ENCODE data around the gene CPNE6. TPM values are rescaled to one million over a fixed set of nuclear protein-coding genes. Genes with fewer than 3 reads are reported as not detected.

The CPNE6 gene
- total RNA-seq, 1 donor from 2014 or later = not detected

- no peak for TF ChIP-seq CTCF (IDR thresholded peaks at IDR 0.05; ENCODE audit: insufficient read depth, low read length, poor library complexity, severe bottlenecking)
- Histone ChIP-seq H3K4me3 (ENCODE audit: low read depth, low read length) (no peak overlapping the region), H3K27me3 (ENCODE audit: control insufficient read depth, insufficient read depth, low read length) (peaks cover 17% of the 10 kb centered on the region), H3K36me3 (ENCODE audit: control insufficient read depth, insufficient read depth, low read length) (no peaks in the 10 kb centered on the region)
- no peak for DNase-seq (ENCODE audit: low read depth)
These were observed 15.0 kb downstream of the CPNE6 start for GRCh38 chr14:24086193-24086955.

GRCh38 chr14:24087004-24087403, 15.6 kb downstream of the CPNE6 start:
- no peak for TF ChIP-seq CTCF (IDR thresholded peaks at IDR 0.05; ENCODE audit: insufficient read depth, low read length, poor library complexity, severe bottlenecking)
- Histone ChIP-seq H3K36me3 (ENCODE audit: control insufficient read depth, insufficient read depth, low read length) (no peaks in the 10 kb centered on the region), H3K27me3 (ENCODE audit: control insufficient read depth, insufficient read depth, low read length) (peaks cover 11% of the 10 kb centered on the region), H3K4me3 (ENCODE audit: low read depth, low read length) (no peak overlapping the region)
- no peak for DNase-seq (ENCODE audit: low read depth)

- H3K36me3 ChIP-seq (ENCODE audit: control insufficient read depth, insufficient read depth, low read length) = no peaks in the 10 kb centered on the region
- no peak overlapping the region for H3K4me3 ChIP-seq (ENCODE audit: low read depth, low read length)
- TF ChIP-seq CTCF (IDR thresholded peaks at IDR 0.05; ENCODE audit: insufficient read depth, low read length, poor library complexity, severe bottlenecking) = no peak
- peaks cover under 1% of the 10 kb centered on the region for H3K27me3 ChIP-seq (ENCODE audit: control insufficient read depth, insufficient read depth, low read length)
- DNase-seq (ENCODE audit: low read depth) = no peak
These were observed 16.7 kb downstream of the CPNE6 start for GRCh38 chr14:24088095-24088494.

GRCh38 chr14:24089890-24090289, 18.5 kb downstream of the CPNE6 start:
- no peaks in the 10 kb centered on the region for H3K36me3 ChIP-seq (ENCODE audit: control insufficient read depth, insufficient read depth, low read length)
- no peak for DNase-seq (ENCODE audit: low read depth)
- H3K4me3 ChIP-seq (ENCODE audit: low read depth, low read length) = no peak overlapping the region
- H3K27me3 ChIP-seq (ENCODE audit: control insufficient read depth, insufficient read depth, low read length) = no peaks in the 10 kb centered on the region
- TF ChIP-seq CTCF (IDR thresholded peaks at IDR 0.05; ENCODE audit: insufficient read depth, low read length, poor library complexity, severe bottlenecking) = no peak

GRCh38 chr14:24092110-24092504, 20.7 kb downstream of the CPNE6 start:
- TF ChIP-seq CTCF (IDR thresholded peaks at IDR 0.05; ENCODE audit: insufficient read depth, low read length, poor library complexity, severe bottlenecking) = no peak
- Histone ChIP-seq H3K27me3 (ENCODE audit: control insufficient read depth, insufficient read depth, low read length) (no peaks in the 10 kb centered on the region), H3K4me3 (ENCODE audit: low read depth, low read length) (no peak overlapping the region), H3K36me3 (ENCODE audit: control insufficient read depth, insufficient read depth, low read length) (no peaks in the 10 kb centered on the region)
- DNase-seq (ENCODE audit: low read depth) = no peak

Data from kidney epithelial cell (primary cell).